Activated CD8-positive, alpha-beta memory T cell treated with anti-CD3 and anti-CD28 coated beads for 24 hours (primary cell): Measurements from ENCODE around the gene EPB41.
A peak's percentile ranks its signal among the peaks of the same experiment; 100 is the strongest.
"Not testable (repeated sequence)": the region's sequence is repeated elsewhere in the genome, so short reads cannot be mapped to it uniquely, and the experiment has no call there.

Experiments
- DNase-seq: peaks from one replicate; pipeline ENCODE4 v3.0.0-alpha.2; 2020

Gene EPB41

GRCh38 chr1:29114654-29115053, 200.3 kb downstream of the EPB41 start:
- DNase-seq: no peak

- no peak for DNase-seq
These were observed 203.0 kb downstream of the EPB41 start for GRCh38 chr1:29117381-29117780.

- no peak for DNase-seq
These were observed 205.0 kb downstream of the EPB41 start for GRCh38 chr1:29119121-29119929.

GRCh38 chr1:29120367-29120766, 206.0 kb downstream of the EPB41 start:
- no peak for DNase-seq

GRCh38 chr1:29120947-29121485, 206.6 kb downstream of the EPB41 start:
- DNase-seq: peak; percentile 85

GRCh38 chr1:29121516-29121935, 207.2 kb downstream of the EPB41 start:
- no peak for DNase-seq

GRCh38 chr1:29121936-29122681, 207.7 kb downstream of the EPB41 start:
- no peak for DNase-seq

- DNase-seq: no peak
These were observed 208.3 kb downstream of the EPB41 start for GRCh38 chr1:29122682-29123052.

- DNase-seq: peak; percentile 72
These were observed 208.9 kb downstream of the EPB41 start for GRCh38 chr1:29123053-29123886.

- no peak for DNase-seq
These were observed 209.6 kb downstream of the EPB41 start, which contains the start of gene TMEM200B for GRCh38 chr1:29123887-29124365. Gene TMEM200B, minus strand, starts transcription at chr1:29123903. Its CDS starts 2,075 bp downstream, at chr1:29121828.

GRCh38 chr1:29124366-29125236, 210.2 kb downstream of the EPB41 start:
- peak; percentile 88 for DNase-seq

GRCh38 chr1:29125237-29125641, 210.9 kb downstream of the EPB41 start:
- no peak for DNase-seq

- DNase-seq: no peak
These were observed 211.4 kb downstream of the EPB41 start for GRCh38 chr1:29125788-29126187.

- DNase-seq: no peak
These were observed 211.8 kb downstream of the EPB41 start for GRCh38 chr1:29126198-29126597.

- DNase-seq: no peak
These were observed 214.4 kb downstream of the EPB41 start for GRCh38 chr1:29128739-29129138.

GRCh38 chr1:29129916-29130315, 215.5 kb downstream of the EPB41 start:
- DNase-seq: no peak

GRCh38 chr1:29131056-29131455, 216.7 kb downstream of the EPB41 start:
- DNase-seq: not testable (repeated sequence)

GRCh38 chr1:29133861-29134694, 219.7 kb downstream of the EPB41 start:
- DNase-seq: no peak

GRCh38 chr1:29134695-29135028, 220.3 kb downstream of the EPB41 start:
- DNase-seq: no peak

GRCh38 chr1:29136391-29136915, 222.1 kb downstream of the EPB41 start:
- DNase-seq: no peak

- DNase-seq: no peak
These were observed 228.3 kb downstream of the EPB41 start for GRCh38 chr1:29142714-29143113.
